ENCODE data around the gene NME2.
"Not testable (repeated sequence)": the region's sequence is repeated elsewhere in the genome, so short reads cannot be mapped to it uniquely, and the experiment has no call there.

Gene NME2

DNA sequence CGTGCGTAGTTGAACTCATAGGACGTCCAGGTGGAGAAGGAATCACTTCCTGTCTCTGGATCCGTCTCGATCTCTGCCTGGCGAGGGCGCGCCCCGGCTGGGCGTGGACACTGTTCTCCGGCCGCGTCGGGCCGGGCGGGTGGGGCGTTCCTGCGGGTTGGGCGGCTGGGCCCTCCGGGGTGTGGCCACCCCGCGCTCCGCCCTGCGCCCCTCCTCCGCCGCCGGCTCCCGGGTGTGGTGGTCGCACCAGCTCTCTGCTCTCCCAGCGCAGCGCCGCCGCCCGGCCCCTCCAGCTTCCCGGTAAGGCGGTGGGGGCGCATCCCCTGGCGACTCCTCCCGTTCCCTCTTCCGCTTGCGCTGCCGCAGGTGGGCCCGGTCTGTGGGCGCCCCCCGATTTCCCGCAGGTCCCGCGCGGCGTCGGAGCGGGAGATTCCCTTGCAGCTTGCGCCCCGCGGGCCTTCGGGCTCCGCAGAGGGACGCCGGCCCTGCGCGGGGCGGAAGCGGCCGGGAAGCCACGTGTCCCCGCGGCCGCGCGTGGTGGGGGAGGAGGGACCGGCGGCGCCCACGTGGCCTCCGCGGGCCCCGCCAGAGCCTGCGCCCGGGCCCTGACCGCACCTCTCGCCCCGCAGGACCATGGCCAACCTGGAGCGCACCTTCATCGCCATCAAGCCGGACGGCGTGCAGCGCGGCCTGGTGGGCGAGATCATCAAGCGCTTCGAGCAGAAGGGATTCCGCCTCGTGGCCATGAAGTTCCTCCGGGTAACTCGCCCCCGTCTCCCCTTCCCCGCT lies at the start of gene NME2:
NME2 (plus strand) TSS at position 214 of the 789 bp plus-strand sequence; CDS start at position 634, 420 bp downstream.
- DNase-seq (ENCODE audit: low read depth in 3 of 3, low spot score in 1 of 3), result peak in 2 of 3 donors; percentile 26 to 71

GRCh38 chr17:51118330-51119195 lies 47.6 kb upstream of the NME2 start:
- no peak for DNase-seq (ENCODE audit: low read depth in 3 of 3, low spot score in 1 of 3)

DNA sequence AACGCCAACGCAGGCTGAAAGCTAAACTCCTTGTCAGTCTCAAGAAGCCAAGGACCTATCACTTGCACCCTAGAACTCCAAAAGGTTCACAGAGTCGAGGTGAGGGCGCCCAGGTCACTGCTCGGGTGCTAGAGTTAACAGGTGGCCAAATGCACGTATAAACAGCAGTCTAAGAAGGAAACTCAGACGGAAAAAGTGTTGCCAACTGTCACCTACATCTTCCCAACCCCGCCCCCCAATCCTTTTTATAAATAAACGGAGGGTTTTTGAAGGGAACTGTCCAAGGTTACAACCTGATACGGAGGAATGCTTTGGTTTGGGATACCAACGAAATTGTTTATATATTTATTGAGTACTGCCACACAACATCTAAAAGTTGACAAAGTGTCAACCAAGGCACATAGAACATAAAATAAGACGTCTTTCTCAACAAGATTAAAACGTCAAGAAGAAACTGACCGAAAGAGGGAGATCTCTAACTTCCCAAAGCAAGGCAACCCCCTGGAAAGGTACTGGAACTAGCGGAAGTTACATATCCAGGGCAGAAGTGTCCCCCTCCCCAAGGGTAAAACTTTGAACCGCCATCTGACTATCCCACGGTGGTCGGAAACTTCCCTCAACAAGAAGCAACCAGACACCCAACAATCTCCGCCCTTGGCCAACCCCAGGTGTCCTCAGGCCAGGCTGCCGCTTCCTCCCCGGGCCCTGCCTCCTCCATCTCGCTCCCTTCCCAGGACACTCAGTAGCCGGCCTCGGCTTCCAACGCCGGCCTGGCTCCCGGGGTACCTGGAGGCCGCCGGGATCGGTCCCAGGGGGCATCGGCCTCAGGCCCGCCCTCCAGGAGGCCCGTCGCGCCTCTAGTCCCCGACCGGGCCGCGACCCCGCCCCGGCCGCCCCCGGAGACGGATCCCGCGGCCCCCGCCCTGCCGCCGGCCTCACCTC lies 46.5 kb upstream of the NME2 start:
- peak in 2 of 3 donors; percentile 4 to 13 for DNase-seq (ENCODE audit: low read depth in 3 of 3, low spot score in 1 of 3)

GRCh38 chr17:51120357-51120738 lies 45.9 kb upstream of the NME2 start:
- DNase-seq (ENCODE audit: low read depth in 3 of 3, low spot score in 1 of 3), result peak in 1 of 3 donors; percentile 5

DNA sequence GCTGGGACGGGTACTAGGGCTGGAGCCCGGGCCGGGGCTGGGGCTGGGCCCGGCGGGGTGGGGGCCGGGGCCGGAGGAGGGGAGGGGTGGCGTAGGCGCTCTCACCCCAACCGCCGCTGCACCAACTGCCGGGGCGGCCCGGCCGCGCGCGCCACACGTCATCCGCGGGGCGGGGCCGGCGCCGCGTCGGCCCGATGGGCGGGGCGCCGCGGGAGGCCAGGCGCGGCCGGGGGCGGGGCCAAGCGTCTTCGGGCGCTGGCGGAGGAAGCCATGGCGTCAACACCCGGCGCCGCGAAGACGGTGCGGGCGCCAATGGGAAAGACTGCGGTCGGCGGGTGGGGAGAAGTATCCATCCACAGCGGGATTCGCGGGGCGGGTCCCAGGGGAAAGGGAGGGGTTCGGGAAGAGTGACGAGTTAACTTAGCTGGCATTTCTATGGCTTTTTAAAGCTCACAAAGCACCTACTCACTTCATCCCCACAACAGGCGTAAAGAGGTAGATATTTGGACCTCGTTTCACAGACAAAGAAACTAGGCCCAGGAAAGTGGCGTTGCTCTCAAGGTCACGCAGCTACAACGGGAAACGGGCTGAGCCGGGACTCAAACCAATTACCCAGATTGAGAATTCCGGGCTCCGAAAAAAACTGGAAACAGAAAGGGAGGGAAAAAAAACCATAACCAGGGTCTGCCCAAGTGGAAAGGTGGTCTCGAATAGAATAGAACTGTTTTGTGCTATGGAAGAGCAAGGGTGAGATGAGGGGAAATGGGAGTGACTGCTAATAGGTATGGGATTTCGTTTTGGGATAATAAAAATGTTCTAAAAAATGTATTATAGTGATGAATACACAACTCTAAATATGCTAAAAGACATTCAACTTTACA lies 45.2 kb upstream of the NME2 start, which contains the start of gene SPAG9:
SPAG9 (minus strand) TSS at position 130 of the 881 bp plus-strand sequence. CDS start 212 bp downstream, outside the sequence.
- DNase-seq (ENCODE audit: low read depth in 3 of 3, low spot score in 1 of 3), result peak; percentile 79 to 82 (median 80)

DNA sequence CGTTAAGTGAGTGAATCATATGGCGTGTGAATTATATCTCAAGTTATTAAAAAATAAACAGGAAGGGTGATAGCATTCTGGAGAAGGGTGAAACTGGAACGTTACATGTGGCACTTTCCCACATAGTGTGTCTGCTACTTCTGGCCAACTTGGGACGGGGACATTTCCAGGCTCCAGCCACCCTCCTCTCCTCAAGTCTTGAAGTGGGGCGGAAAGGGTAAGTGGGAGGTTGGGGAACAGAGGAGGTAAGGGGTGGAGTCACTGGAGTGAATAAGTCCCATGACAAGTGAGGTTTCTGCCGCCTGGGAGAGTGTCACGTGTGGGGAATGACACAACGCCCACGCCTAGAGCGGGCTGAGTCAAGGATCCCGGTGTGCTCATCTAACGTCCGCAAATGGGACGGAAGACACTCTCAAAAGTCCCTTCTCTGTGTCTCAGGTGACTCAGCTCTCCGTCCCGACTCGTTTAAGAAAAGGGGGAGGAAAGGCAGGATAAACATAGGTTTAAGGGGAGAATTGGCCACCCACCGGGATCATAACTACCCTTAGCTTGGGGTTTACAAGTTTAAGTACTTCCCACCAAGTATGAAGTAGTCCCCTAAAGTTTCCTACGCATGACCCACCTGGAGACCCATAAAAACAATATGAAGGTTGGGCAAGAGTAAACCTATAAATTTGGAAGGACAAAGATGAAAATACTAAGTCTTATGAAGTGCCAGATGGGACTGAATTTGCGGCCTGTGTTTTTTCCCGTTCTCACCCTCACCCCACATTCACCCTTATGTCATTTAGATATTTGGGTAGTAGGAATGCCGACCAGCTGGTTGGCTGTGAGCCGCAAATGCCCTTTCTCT lies 44.4 kb upstream of the NME2 start:
- peak; percentile 64 to 75 (median 67) for DNase-seq (ENCODE audit: low read depth in 3 of 3, low spot score in 1 of 3)

DNA sequence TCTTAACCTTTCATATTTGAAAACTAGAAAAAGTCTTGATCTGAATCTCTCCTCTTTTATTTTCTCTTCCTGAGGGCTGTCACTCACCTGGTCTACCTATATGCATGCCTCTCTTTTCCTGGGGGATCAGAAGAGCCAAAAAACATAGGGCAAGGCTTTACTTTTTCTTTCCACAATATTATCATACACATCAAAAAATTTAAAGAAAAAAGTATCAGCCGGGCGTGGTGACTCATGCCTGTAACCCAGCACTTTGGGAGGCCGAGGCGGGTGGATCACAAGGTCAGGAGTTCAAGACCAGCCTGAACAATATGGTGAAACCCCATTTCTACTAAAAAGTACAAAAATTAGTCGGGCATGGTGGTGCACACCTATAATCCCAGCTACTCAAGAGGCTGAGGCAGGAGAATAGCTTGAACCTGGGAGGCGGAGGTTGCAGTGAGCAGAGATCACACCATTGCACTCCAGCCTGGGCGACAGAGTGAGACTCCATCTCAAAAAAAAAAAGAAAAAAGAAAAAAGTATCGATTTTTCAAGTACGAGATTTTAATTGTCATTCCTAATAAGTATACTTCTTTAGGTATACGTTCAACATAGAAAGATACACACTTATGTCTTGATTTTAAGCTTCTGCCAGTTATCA lies 43.6 kb upstream of the NME2 start:
- DNase-seq (ENCODE audit: low read depth in 3 of 3, low spot score in 1 of 3), result not testable (repeated sequence)

- DNase-seq (ENCODE audit: low read depth in 3 of 3, low spot score in 1 of 3), result no peak
These were observed 41.3 kb upstream of the NME2 start for GRCh38 chr17:51124640-51125503.

DNA sequence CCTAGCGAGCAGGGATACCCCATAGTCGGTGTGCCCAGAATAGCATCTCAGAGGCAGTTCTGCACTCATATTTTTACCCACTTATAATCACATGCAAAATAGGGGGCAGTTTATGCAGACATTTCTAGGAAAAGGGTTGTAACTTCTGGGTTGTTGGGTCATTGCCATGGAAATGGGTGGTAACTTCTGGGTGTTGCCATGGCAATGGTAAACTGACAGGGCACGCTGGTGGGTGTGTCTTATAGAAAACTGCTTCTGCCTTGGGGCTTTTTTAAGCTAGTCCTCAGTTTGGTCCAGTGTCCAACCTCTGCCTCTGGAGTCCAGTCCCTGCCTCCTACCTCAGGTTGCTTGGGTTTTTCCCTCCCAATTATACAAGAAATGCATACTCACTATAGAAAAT lies 38.1 kb upstream of the NME2 start:
- no peak for DNase-seq (ENCODE audit: low read depth in 3 of 3, low spot score in 1 of 3)

GRCh38 chr17:51132964-51133319 lies 33.3 kb upstream of the NME2 start:
- no peak for DNase-seq (ENCODE audit: low read depth in 3 of 3, low spot score in 1 of 3)

DNA sequence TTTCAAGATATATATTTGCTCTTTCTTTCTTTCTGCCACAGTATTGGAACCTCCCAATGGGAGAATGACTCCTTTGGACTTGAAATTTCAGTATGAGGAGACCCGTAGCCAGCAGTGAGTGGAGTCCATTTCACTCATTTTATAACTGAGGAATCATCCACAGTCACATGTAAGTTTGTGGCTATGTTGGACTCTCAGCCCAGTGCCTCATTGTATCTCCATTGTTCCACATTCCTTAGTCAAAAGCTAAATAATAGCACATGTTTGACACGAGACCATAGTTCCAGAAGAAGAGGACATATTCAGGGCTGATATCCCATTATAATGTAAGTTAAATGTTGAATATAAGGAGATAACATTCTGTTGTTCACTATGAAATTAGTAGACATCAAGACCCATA lies 32.8 kb upstream of the NME2 start:
- DNase-seq (ENCODE audit: low read depth in 3 of 3, low spot score in 1 of 3), result no peak

DNA sequence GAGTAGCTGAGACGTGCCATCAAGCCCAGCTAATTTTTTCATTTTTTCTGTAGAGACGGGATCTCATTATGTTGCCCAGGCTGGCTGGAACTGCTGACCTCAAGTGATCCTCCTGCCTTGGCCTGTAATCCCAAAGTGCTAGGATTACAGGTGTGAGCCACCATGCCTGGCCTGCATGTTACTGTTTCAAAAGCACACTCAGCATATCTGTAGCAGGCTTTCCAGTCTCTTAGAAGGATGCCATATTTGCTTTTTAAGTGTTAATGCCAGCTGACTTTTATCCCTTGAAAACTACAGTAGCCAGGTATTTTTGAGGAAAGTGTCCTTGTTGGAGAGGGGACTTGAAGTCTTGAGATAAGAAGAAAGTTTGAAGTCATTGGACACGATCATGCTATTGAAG lies 30.3 kb upstream of the NME2 start:
- DNase-seq (ENCODE audit: low read depth in 3 of 3, low spot score in 1 of 3), result no peak

- no peak for DNase-seq (ENCODE audit: low read depth in 3 of 3, low spot score in 1 of 3)
These were observed 23.6 kb upstream of the NME2 start for GRCh38 chr17:51142597-51142996.

GRCh38 chr17:51144266-51145022 lies 21.8 kb upstream of the NME2 start:
- no peak for DNase-seq (ENCODE audit: low read depth in 3 of 3, low spot score in 1 of 3)

DNA sequence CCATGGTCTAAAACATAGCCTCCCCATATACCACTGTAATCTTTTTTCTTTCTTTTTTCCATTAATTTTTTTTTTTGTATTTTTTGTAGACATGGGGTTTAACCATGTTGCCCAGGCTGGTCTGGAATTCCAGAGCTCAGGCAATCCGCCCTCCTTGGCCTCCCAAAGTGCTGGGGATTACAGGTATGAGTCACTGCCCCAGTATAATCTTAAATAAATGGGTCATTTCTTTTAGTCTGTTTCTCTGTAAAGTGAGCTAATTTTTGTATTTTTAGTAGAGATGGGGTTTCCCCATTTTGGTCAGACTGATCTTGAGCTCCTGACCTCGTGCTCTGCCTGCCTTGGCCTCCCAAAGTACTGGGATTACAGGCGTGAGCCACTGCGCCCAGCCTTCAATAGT lies 18.6 kb upstream of the NME2 start:
- DNase-seq (ENCODE audit: low read depth in 3 of 3, low spot score in 1 of 3), result no peak

DNA sequence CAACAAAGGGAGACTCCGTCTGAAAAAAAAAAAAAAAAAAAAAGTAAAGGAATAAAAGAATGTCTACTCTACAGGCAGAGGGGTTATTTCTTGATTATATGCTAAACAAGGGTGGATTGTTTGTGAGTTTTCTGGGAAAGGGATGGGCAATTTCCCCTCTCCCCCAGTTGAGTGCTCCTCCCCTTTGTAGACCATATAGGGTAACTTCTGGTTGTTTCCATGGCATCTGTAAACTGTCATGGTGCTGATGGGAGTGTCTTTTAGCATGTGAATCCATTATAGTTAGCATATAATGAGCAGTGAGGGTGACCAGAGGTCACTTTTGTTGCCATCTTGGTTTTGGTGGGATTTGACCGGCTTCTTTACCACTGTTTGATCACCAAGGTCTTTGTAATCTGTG lies 17.0 kb upstream of the NME2 start:
- DNase-seq (ENCODE audit: low read depth in 3 of 3, low spot score in 1 of 3), result no peak

- DNase-seq (ENCODE audit: low read depth in 3 of 3, low spot score in 1 of 3), result no peak
These were observed 15.3 kb upstream of the NME2 start for GRCh38 chr17:51150932-51151331.
